ENCODE data around the gene TP73.
"Not testable (repeated sequence)": the region's sequence is repeated elsewhere in the genome, so short reads cannot be mapped to it uniquely, and the experiment has no call there.

Gene TP73

GRCh38 chr1:3618881-3619671 is 33.2 kb upstream of the TP73 start:
- peak; percentile 66 for DNase-seq

GRCh38 chr1:3620708-3621107 is 31.6 kb upstream of the TP73 start:
- no peak for DNase-seq

- DNase-seq, result not testable (repeated sequence)
These were observed 31.1 kb upstream of the TP73 start for GRCh38 chr1:3621151-3621671.

- not testable (repeated sequence) for DNase-seq
These were observed 30.2 kb upstream of the TP73 start for GRCh38 chr1:3622102-3622501.

- DNase-seq, result no peak
These were observed 28.7 kb upstream of the TP73 start for GRCh38 chr1:3623441-3624199.

GRCh38 chr1:3624200-3625136 is 27.8 kb upstream of the TP73 start, which contains the start of gene TPRG1L:
TSS of gene TPRG1L (plus strand) at chr1:3625015. CDS start at chr1:3625073, 58 bp downstream.
- DNase-seq, result peak; percentile 99

- DNase-seq, result no peak
These were observed 27.0 kb upstream of the TP73 start for GRCh38 chr1:3625151-3625907.

- no peak for DNase-seq
These were observed 26.3 kb upstream of the TP73 start for GRCh38 chr1:3626025-3626424.

- no peak for DNase-seq
These were observed 24.6 kb upstream of the TP73 start for GRCh38 chr1:3627515-3628253.

- no peak for DNase-seq
These were observed 23.9 kb upstream of the TP73 start for GRCh38 chr1:3628445-3628844.

- DNase-seq, result no peak
These were observed 22.7 kb upstream of the TP73 start for GRCh38 chr1:3629561-3630160.

GRCh38 chr1:3630161-3630611 is 22.1 kb upstream of the TP73 start:
- DNase-seq, result no peak

GRCh38 chr1:3630914-3631313 is 21.4 kb upstream of the TP73 start:
- no peak for DNase-seq

GRCh38 chr1:3631320-3632260 is 20.7 kb upstream of the TP73 start:
- no peak for DNase-seq

GRCh38 chr1:3632298-3632697 is 20.0 kb upstream of the TP73 start:
- DNase-seq, result no peak

- DNase-seq, result no peak
These were observed 19.5 kb upstream of the TP73 start for GRCh38 chr1:3632716-3633343.

- DNase-seq, result no peak
These were observed 18.8 kb upstream of the TP73 start for GRCh38 chr1:3633344-3634058.

- no peak for DNase-seq
These were observed 18.1 kb upstream of the TP73 start for GRCh38 chr1:3634059-3634800.
